Endothelial cell of umbilical vein (primary cell): Measurements from ENCODE around the gene KRTAP20-1. TPM values are rescaled to one million over a fixed set of nuclear protein-coding genes. Genes with fewer than 3 reads are reported as not detected.

Source experiments
- BruUV-seq: library from RNA; stranded (reverse); fragments of 400-500 nt; replicated peaks from 2 replicates; lab custom pipeline; 2021; lab: Mats Ljungman, UMichigan
- CTCF ChIA-PET: fragments of 300-600, 350-600 bp; sonication (Branson Sonifier 250); formaldehyde crosslinking; loops from one replicate; lab custom pipeline; 2021; ENCODE audit warnings: antibody characterized with exemption, inconsistent platforms; lab: Charles Lee
- POLR2A ChIA-PET: fragments of 300-600, 350-600 bp; sonication (Branson Sonifier 250); formaldehyde crosslinking; loops from one replicate; lab custom pipeline; 2021; ENCODE audit warnings: antibody characterized with exemption, inconsistent platforms; lab: Charles Lee
- DNase-seq: peaks from one replicate; pipeline ENCODE4 v3.0.0-alpha.2; 2011; ENCODE audit warnings: low read depth, low spot score
- FAIRE-seq: peaks from 2 replicates; lab custom pipeline; 2011; peaks lifted over from hg19 to GRCh38; lab: Jason Lieb, UNC
- H2AFZ ChIP-seq: 2 replicates; pipeline ENCODE4 v1.6.0; 2012; ENCODE audit warnings: low read depth, low read length, control low read depth, inconsistent platforms
- H3K27ac ChIP-seq: 2 replicates; pipeline ENCODE4 v1.5.1; 2011; ENCODE audit warnings: low read depth, mild to moderate bottlenecking, control low read depth, low read length, moderate library complexity; ENCODE audit not compliant: insufficient read depth
- H3K27me3 ChIP-seq, 2 experiments: 2 replicates each; pipeline versions ENCODE4 v1.6.0 to v1.6.1; 2011; ENCODE audit warnings: low read length in 2 of 2, mixed read lengths in 1 of 2; ENCODE audit not compliant: control insufficient read depth in 2 of 2, insufficient read depth in 2 of 2
- H3K36me3 ChIP-seq, 2 experiments: 2 replicates in 1 of 2; 3 replicates in 1 of 2; pipeline ENCODE4 v1.5.1; 2011; ENCODE audit warnings: low read length in 2 of 2, mild to moderate bottlenecking in 1 of 2, moderate library complexity in 1 of 2; ENCODE audit not compliant: control insufficient read depth in 2 of 2, insufficient read depth in 2 of 2; ENCODE audit errors: extremely low read depth in 1 of 2
- H3K4me1 ChIP-seq: 3 replicates; pipeline ENCODE4 v1.5.1; 2011; ENCODE audit warnings: mild to moderate bottlenecking, low read length; ENCODE audit not compliant: control insufficient read depth, insufficient read depth; ENCODE audit errors: extremely low read depth
- H3K4me2 ChIP-seq: 2 replicates; pipeline ENCODE4 v1.6.1; 2011; ENCODE audit warnings: low read length, control low read depth, mixed read lengths; ENCODE audit not compliant: insufficient read depth
- H3K4me3 ChIP-seq, 3 experiments: fragments of 200-600 bp in 1 of 3; sonication (generic), shearing (Covaris generic) in 1 of 3; replicated peaks in 1 of 3; 2 replicates each; pipeline ENCODE4 v1.5.1; 2011 to 2016; ENCODE audit warnings: control low read depth in 3 of 3, low read length in 3 of 3, mild to moderate bottlenecking in 2 of 3, inconsistent platforms in 1 of 3, low read depth in 1 of 3, moderate library complexity in 1 of 3; ENCODE audit not compliant: insufficient read depth in 1 of 3
- H3K79me2 ChIP-seq: 2 replicates; pipeline ENCODE4 v1.6.0; 2012; ENCODE audit warnings: low read length, inconsistent platforms; ENCODE audit not compliant: control insufficient read depth, insufficient read depth
- H3K9ac ChIP-seq: replicated peaks from 2 replicates; pipeline ENCODE3; 2011; ENCODE audit warnings: low read length, control low read depth; ENCODE audit not compliant: insufficient read depth; ENCODE audit errors: extremely low read depth
- H3K9me1 ChIP-seq: replicated peaks from 3 replicates; pipeline ENCODE4 v1.6.0; 2011; ENCODE audit warnings: mild to moderate bottlenecking, low read length; ENCODE audit not compliant: control insufficient read depth, insufficient read depth; ENCODE audit errors: extremely low read depth
- H3K9me3 ChIP-seq: replicated peaks from 2 replicates; pipeline ENCODE4 v1.5.1; 2012; ENCODE audit warnings: low read length, inconsistent platforms; ENCODE audit not compliant: control insufficient read depth, insufficient read depth
- H4K20me1 ChIP-seq: replicated peaks from 2 replicates; pipeline ENCODE3; 2011; ENCODE audit warnings: mild to moderate bottlenecking, low read length; ENCODE audit not compliant: control insufficient read depth, insufficient read depth; ENCODE audit errors: extremely low read depth
- CTCF ChIP-seq, 2 donors: IDR thresholded peaks; 1 replicate in 1 of 2; 2 replicates in 1 of 2; pipeline ENCODE4 v1.5.1; 2011; ENCODE audit warnings: low read length in 2 of 2, mild to moderate bottlenecking in 2 of 2, moderate library complexity in 2 of 2, control low read depth in 1 of 2, inconsistent platforms in 1 of 2, low read depth in 1 of 2; ENCODE audit not compliant: insufficient read depth in 1 of 2; ENCODE audit errors: extremely low read depth in 1 of 2
- EZH2 ChIP-seq: IDR thresholded peaks from 2 replicates; pipeline ENCODE4 v1.6.1; 2012; ENCODE audit warnings: borderline replicate concordance, low read depth, mild to moderate bottlenecking, moderate library complexity, low read length, inconsistent platforms; ENCODE audit not compliant: severe bottlenecking
- FOS ChIP-seq: IDR thresholded peaks from 2 replicates; pipeline ENCODE4 v1.6.1; 2011; ENCODE audit warnings: mild to moderate bottlenecking, low read length, moderate library complexity, borderline replicate concordance; ENCODE audit not compliant: insufficient read depth
- GATA2 ChIP-seq: IDR thresholded peaks from 2 replicates; pipeline ENCODE4 v1.7.0; 2011; ENCODE audit warnings: low read depth, mild to moderate bottlenecking, moderate library complexity, mixed read lengths, low read length; ENCODE audit not compliant: insufficient read length, insufficient read depth
- JUN ChIP-seq: IDR thresholded peaks from 2 replicates; pipeline ENCODE4 v1.6.1; 2011; ENCODE audit warnings: borderline replicate concordance, low read depth; ENCODE audit not compliant: insufficient read length, insufficient read depth
- MAX ChIP-seq: IDR thresholded peaks from 2 replicates; pipeline ENCODE4 v1.6.1; 2011; ENCODE audit not compliant: insufficient read depth, insufficient read length
- MYC ChIP-seq: IDR thresholded peaks from one replicate; pipeline ENCODE4 v1.6.1; 2011; ENCODE audit warnings: mild to moderate bottlenecking, low read depth, low read length
- POLR2A ChIP-seq: IDR thresholded peaks from 2 replicates; pipeline ENCODE4 v1.6.1; 2012; ENCODE audit warnings: low read depth, mild to moderate bottlenecking, control low read depth, low read length
- POLR2AphosphoS5 ChIP-seq: IDR thresholded peaks from 2 replicates; pipeline ENCODE4 v1.6.1; 2012; ENCODE audit warnings: low read depth, mild to moderate bottlenecking, control low read depth, low read length, moderate library complexity; ENCODE audit not compliant: insufficient read depth
- dilution Hi-C: fragments of 300-500 bp; cut with MboI; formaldehyde crosslinking; loops from one replicate; pipeline ENCODE4 v1.15.0; 2019; ENCODE audit warnings: low sequenced_read_pairs; ENCODE audit not compliant: extremely low pct_ligation_motif_present
- intact Hi-C: fragments of 100-400 bp; cut with micrococcal nuclease; formaldehyde crosslinking; loops from one replicate; pipeline ENCODE4 v1.10.0; 2022
- polyA plus RNA-seq, 4 experiments: library from polyadenylated mRNA; depleted of rRNA in 3 of 4; stranded (reverse) in 3 of 4; unstranded in 1 of 4; fragments of >200 nt; gene quantifications; 2 replicates each; pipeline versions ENCODE4 v1.2.1 to v1.2.3, GENCODE V29; 2011 to 2012; ENCODE audit warnings: missing spikeins in 1 of 4
- total RNA-seq: library from RNA; stranded (reverse); gene quantifications from 2 replicates; pipeline ENCODE4 v1.2.3, GENCODE V29; 2021

KRTAP20-1 gene
- total and polyA plus RNA-seq, 2 donors (not counting 3 experiments of a cell fraction or from before 2014, with no cell fraction given), result not detected

GRCh38 chr21:30638686-30639085 is 22.5 kb downstream of the KRTAP20-1 start:
- Histone ChIP-seq H3K9ac (no peak overlapping the region), H4K20me1 (no peaks in the 10 kb centered on the region), H3K9me1 (no peaks in the 10 kb centered on the region), H3K9me3 (peaks cover 2% of the 10 kb centered on the region), H3K4me3 (no peak overlapping the region), H3K79me2 (no peaks in the 10 kb centered on the region), H3K27ac (no peak overlapping the region), H3K4me1 (no peaks in the 10 kb centered on the region), H3K36me3 (no peaks in the 10 kb centered on the region), H3K4me2 (no peak overlapping the region), H3K27me3 (no peaks in the 10 kb centered on the region), H2AFZ (no peak overlapping the region)
- dilution Hi-C loops (no loop called here), intact Hi-C loops (no loop called here)
- BruUV-seq, result no TSS peak
- DNase-seq (no peak), FAIRE-seq (no peak)
- TF ChIP-seq CTCF (IDR thresholded peaks at IDR 0.05; ENCODE audit: extremely low read depth in 1 of 2, insufficient read depth in 1 of 2, low read depth in 1 of 2, low read length in 2 of 2), result no peak
- ChIA-PET POLR2A (no interaction called here), CTCF (no interaction called here)

- H3K4me3 ChIP-seq, result no peak within 1 kb of the TSS
- no peak for DNase-seq
- no peaks in the 10 kb centered on the region for H3K79me2 ChIP-seq
- no peak within 1 kb of the TSS for H3K4me2 ChIP-seq
- intact Hi-C loops (no loop called here), dilution Hi-C loops (no loop called here)
- no peak within 1 kb of the TSS for H2AFZ ChIP-seq
- no peaks in the 10 kb centered on the region for H3K36me3 ChIP-seq
- H3K9me1 ChIP-seq, result no peaks in the 10 kb centered on the region
- no peak for FAIRE-seq
- no peak within 1 kb of the TSS for H3K27ac ChIP-seq
- POLR2A ChIA-PET, result no interaction called here
- BruUV-seq, result no TSS peak
- no peaks in the 10 kb centered on the region for H3K27me3 ChIP-seq
- TF ChIP-seq FOS (no peak), POLR2A (no peak), CTCF (IDR thresholded peaks at IDR 0.05; ENCODE audit: extremely low read depth in 1 of 2, insufficient read depth in 1 of 2, low read depth in 1 of 2, low read length in 2 of 2) (no peak), MYC (no peak), GATA2 (no peak), MAX (no peak), JUN (no peak), EZH2 (no peak), POLR2AphosphoS5 (no peak)
- H3K9me3 ChIP-seq, result peaks cover 2% of the 10 kb centered on the region
- no peaks in the 10 kb centered on the region for H3K4me1 ChIP-seq
- H3K9ac ChIP-seq, result no peak within 1 kb of the TSS
- CTCF ChIA-PET, result no interaction called here
- H4K20me1 ChIP-seq, result no peaks in the 10 kb centered on the region
Observed at GRCh38 chr21:30642564-30642963, 26.3 kb downstream of the KRTAP20-1 start, which contains the start of gene KRTAP20-3. TSS of gene KRTAP20-3 (plus strand) at chr21:30642864.
